Gastrocnemius medialis (tissue), 4 donors: ENCODE results near the gene IFNA5.

ENCODE experiments used
- CTCF ChIP-seq, 5 experiments: fragments of 450-650 bp in 3 of 5; fragments of 200-600 bp in 2 of 5; sonication (generic) in 2 of 5; IDR thresholded peaks in 4 of 5; conservative IDR thresholded peaks in 1 of 5; 1 replicate in 4 of 5; 2 replicates in 1 of 5; pipeline ENCODE4 v1.5.1; 2016 to 2019; ENCODE audit warnings: antibody characterized with exemption in 5 of 5, mild to moderate bottlenecking in 3 of 5, moderate library complexity in 3 of 5
- POLR2A ChIP-seq, 2 donors: fragments of 450-650 bp; IDR thresholded peaks; one replicate each; pipeline ENCODE4 v1.6.1; 2017; ENCODE audit warnings: antibody characterized with exemption in 2 of 2, mild to moderate bottlenecking in 2 of 2, moderate library complexity in 2 of 2

- TF ChIP-seq POLR2A (IDR thresholded peaks at IDR 0.05) (no peak), CTCF (IDR thresholded peaks at IDR 0.05 in 4 of 5, conservative IDR thresholded peaks at IDR 0.05 in 1 of 5) (no peak)
These were observed 11.7 kb upstream of the IFNA5 start for GRCh38 chr9:21316860-21317259.
